Thoracic aorta (tissue), 2 donors: ENCODE data around the gene LRRC15. TPM values are rescaled to one million over a fixed set of nuclear protein-coding genes. Genes with fewer than 3 reads are reported as not detected.

Source experiments
- ATAC-seq: fragments of 150-250 bp; one replicate; pipeline ENCODE4 v1.8.0; 2017; ENCODE audit warnings: low read depth; ENCODE audit not compliant: insufficient number of reproducible peaks, low FRiP score
- DNase-seq: peaks from one replicate; pipeline ENCODE4 v3.0.0-alpha.2; 2020; ENCODE audit warnings: low spot score
- H3K27ac ChIP-seq, 2 donors: fragments of 200-600 bp; sonication (generic); 1 replicate in 1 of 2; 2 replicates in 1 of 2; pipeline ENCODE4 v1.5.1; 2016; ENCODE audit warnings: mild to moderate bottlenecking in 2 of 2, moderate library complexity in 2 of 2
- H3K27me3 ChIP-seq: fragments of 200-600 bp; sonication (generic); replicated peaks from 2 replicates; pipeline ENCODE4 v1.6.0; 2016; ENCODE audit warnings: mild to moderate bottlenecking; ENCODE audit not compliant: insufficient read depth
- H3K36me3 ChIP-seq: fragments of 200-600 bp; sonication (generic); one replicate; pipeline ENCODE4 v1.5.1; 2016
- H3K4me1 ChIP-seq, 2 donors: fragments of 200-600 bp; sonication (generic); 1 replicate in 1 of 2; 2 replicates in 1 of 2; pipeline versions ENCODE4 v1.5.1 to v1.6.0; 2016; ENCODE audit warnings: low read depth in 2 of 2, mild to moderate bottlenecking in 1 of 2; ENCODE audit not compliant: control insufficient read depth in 1 of 2
- H3K4me3 ChIP-seq: fragments of 200-600 bp; sonication (generic); 2 replicates; pipeline ENCODE4 v1.5.1; 2016; ENCODE audit warnings: mild to moderate bottlenecking
- H3K9me3 ChIP-seq: fragments of 200-600 bp; sonication (generic); 2 replicates; pipeline ENCODE4 v1.5.1; 2016
- total RNA-seq, 2 donors: library from RNA; depleted of rRNA; stranded (reverse); fragments of >200 nt; gene quantifications; one replicate each; pipeline versions ENCODE4 v1.1.0 to v1.2.3, GENCODE V29; 2016
- TF ChIP-seq, protein P1 (sequence below): fragments of 200-600 bp; sonication (generic); IDR thresholded peaks from one replicate; pipeline ENCODE4 v1.5.1; 2019; ENCODE audit warnings: antibody characterized with exemption

LRRC15 gene
- total RNA-seq, 2 donors from 2014 or later: 0.27 TPM; not detected in 1

DNA sequence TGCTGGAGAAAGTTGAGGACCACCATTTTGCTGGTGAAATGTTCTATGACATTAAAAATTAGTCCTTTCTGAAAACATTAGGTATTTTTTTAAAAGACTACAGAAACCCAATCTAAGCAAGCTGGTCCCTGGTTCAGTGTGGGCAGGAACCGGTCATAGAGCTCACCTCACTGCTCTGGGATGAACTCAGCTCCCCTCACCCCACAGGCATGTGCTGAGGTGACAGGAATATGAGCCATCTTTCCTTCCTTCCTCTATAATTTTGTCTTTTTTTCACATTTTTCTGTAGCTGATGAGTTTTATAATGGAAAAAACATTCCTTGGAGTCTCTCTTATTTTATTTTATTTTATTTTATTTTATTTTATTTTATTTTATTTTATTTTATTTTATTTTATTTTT, 8.2 kb upstream of the LRRC15 start:
- no peaks in the 10 kb centered on the region for H3K9me3 ChIP-seq
- no peaks in the 10 kb centered on the region for H3K36me3 ChIP-seq
- H3K27me3 ChIP-seq: no peaks in the 10 kb centered on the region
- ATAC-seq (no peak), DNase-seq (no peak)
- H3K4me3 ChIP-seq: no peak overlapping the region
- H3K27ac ChIP-seq: no peak overlapping the region
- TF ChIP-seq, protein P1, sequence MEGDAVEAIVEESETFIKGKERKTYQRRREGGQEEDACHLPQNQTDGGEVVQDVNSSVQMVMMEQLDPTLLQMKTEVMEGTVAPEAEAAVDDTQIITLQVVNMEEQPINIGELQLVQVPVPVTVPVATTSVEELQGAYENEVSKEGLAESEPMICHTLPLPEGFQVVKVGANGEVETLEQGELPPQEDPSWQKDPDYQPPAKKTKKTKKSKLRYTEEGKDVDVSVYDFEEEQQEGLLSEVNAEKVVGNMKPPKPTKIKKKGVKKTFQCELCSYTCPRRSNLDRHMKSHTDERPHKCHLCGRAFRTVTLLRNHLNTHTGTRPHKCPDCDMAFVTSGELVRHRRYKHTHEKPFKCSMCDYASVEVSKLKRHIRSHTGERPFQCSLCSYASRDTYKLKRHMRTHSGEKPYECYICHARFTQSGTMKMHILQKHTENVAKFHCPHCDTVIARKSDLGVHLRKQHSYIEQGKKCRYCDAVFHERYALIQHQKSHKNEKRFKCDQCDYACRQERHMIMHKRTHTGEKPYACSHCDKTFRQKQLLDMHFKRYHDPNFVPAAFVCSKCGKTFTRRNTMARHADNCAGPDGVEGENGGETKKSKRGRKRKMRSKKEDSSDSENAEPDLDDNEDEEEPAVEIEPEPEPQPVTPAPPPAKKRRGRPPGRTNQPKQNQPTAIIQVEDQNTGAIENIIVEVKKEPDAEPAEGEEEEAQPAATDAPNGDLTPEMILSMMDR: no peak
- no peaks in the 10 kb centered on the region for H3K4me1 ChIP-seq

DNA sequence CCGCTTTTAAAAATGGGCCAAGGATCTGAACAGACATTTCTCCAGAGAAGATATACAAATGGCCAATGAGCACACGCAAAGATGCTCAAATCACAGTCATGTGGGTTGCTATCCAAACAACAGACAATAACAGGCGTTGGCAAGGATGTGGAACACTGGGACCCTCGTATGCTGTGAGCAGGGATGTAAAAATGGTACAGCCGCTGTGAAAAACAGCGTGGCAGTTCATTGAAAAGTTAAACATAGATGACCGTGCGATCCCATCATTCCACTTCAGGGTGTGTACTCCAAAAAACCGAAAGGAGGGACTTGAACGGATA, 6.7 kb upstream of the LRRC15 start:
- DNase-seq (no peak), ATAC-seq (no peak)
- no peaks in the 10 kb centered on the region for H3K27me3 ChIP-seq
- H3K36me3 ChIP-seq: no peaks in the 10 kb centered on the region
- TF ChIP-seq, protein P1: no peak
- H3K9me3 ChIP-seq: no peaks in the 10 kb centered on the region
- H3K4me1 ChIP-seq: no peaks in the 10 kb centered on the region
- H3K27ac ChIP-seq: no peak overlapping the region
- H3K4me3 ChIP-seq: no peak overlapping the region

DNA sequence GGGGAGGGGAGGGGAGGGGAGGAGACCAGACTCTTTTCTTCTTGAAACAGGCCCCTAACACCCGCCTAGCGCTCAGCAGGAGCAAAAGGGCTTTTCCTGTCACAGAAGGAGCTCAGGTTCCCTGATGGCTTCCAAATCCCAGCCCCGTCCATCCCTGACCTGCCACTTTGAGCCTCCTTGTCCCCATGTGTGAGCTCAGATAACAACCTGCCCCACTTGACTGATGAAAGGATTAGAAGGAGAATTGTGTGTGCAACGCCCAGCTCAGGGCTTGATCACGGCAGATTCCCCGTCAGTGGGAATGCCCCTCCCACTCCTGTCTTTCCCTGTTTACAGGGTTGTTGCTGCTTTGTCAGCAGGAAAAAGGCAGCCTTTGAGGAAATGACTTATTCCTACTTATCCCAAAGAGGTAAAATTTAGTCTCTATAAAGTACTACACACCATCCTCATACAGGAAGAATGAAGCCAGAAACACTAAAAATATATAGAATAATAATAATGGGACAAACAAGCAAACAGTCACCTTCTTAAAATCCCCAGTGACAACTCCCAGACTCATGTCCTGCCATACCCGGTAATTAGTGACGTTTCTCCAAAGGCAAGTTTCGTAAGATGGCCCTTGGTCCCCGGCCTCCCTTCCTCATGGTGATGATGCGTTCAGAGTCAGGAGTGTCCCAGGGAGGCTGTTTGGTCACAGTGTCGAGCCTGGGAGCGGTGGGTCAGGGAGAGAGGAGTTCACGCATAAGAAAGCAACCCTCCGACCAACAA, 6.1 kb upstream of the LRRC15 start:
- H3K4me1 ChIP-seq: no peaks in the 10 kb centered on the region
- no peaks in the 10 kb centered on the region for H3K9me3 ChIP-seq
- no peak overlapping the region for H3K4me3 ChIP-seq
- TF ChIP-seq, protein P1: no peak
- H3K27me3 ChIP-seq: no peaks in the 10 kb centered on the region
- H3K36me3 ChIP-seq: no peaks in the 10 kb centered on the region
- DNase-seq: no peak
- H3K27ac ChIP-seq: no peak overlapping the region
- ATAC-seq: no peak

DNA sequence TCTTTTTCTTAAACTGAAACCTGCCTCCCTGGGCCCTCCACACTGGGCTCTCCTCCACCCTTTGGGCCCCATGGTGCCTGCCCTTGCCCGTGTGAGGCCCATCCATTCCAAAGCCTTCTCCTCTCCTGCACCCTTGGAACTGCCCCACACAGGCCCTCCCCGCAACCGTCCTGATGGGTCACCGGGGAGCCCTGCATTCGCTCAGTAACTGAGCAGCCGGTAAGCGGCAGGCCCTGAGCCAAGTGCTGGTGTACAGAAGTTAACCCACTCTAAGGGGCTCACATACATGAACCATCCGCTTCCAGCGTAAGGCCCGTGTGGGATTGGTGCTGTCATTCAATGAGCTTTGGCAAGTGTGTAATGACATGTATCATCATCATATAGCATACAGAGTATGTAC, 5.4 kb upstream of the LRRC15 start:
- no peak for DNase-seq

DNA sequence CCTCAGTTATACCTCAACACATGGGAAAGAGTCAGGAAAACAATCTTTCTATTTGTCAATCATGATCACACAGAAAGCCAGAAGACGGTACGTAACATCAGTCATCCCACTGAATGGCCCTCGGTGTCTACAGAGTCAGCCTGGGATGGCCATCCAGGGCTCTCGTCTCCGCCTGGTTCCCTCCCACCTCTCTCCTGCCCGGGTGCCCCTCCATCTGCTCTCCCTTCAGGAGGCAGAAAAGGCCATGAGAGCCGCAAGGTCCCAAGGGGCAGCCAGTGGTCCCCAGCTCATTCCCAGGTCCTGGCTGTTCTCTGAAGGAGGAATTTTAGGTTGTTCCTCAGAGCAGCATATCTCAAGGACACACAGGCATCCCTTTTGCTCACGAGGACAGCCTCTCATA, 4.4 kb upstream of the LRRC15 start:
- H3K36me3 ChIP-seq: no peaks in the 10 kb centered on the region
- no peak overlapping the region for H3K4me3 ChIP-seq
- H3K4me1 ChIP-seq: no peaks in the 10 kb centered on the region
- ATAC-seq (no peak), DNase-seq (no peak)
- no peaks in the 10 kb centered on the region for H3K9me3 ChIP-seq
- TF ChIP-seq, protein P1: no peak
- H3K27me3 ChIP-seq: no peaks in the 10 kb centered on the region
- no peak overlapping the region for H3K27ac ChIP-seq

More for the DNA sequence above, 5.4 kb upstream of the LRRC15 start:
- Histone ChIP-seq H3K4me3 (no peak overlapping the region), H3K27me3 (no peaks in the 10 kb centered on the region), H3K4me1 (no peaks in the 10 kb centered on the region), H3K9me3 (no peaks in the 10 kb centered on the region), H3K27ac (no peak overlapping the region), H3K36me3 (no peaks in the 10 kb centered on the region)
- TF ChIP-seq, protein P1: no peak
- no peak for ATAC-seq
